ENCODE data around the gene CNTNAP2. TPM values are rescaled to one million over a fixed set of nuclear protein-coding genes. Genes with fewer than 3 reads are reported as not detected.
A peak's percentile ranks its signal among the peaks of the same experiment; 100 is the strongest.

CNTNAP2 gene
- total RNA-seq, 4 donors from 2014 or later: not detected

DNA sequence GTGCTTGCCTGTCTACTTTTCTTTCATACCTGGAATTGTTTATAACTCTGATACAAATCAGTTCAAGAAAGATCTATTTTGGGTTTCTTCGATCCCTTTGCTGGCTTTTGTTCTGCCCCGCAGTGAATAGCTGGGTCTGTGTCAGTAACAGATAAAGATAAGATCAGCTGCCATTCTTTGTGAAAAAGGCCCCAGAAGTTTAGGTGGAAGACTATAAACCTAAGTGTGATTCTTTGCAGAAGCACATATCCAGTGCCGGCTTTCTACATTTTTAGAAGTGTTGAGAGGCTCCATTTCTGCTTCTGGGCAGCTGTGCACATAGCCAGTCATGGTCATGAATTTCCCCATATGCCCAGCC, 1787.6 kb downstream of the CNTNAP2 start:
- DNase-seq (no peak), ATAC-seq (no peak)
- Histone ChIP-seq H3K4me1 (no peaks in the 10 kb centered on the region), H3K9me3 (no peaks in the 10 kb centered on the region), H3K4me3 (no peak overlapping the region), H3K27ac (no peak overlapping the region), H3K27me3 (no peaks in the 10 kb centered on the region), H3K36me3 (no peaks in the 10 kb centered on the region)
- TF ChIP-seq, protein P1, sequence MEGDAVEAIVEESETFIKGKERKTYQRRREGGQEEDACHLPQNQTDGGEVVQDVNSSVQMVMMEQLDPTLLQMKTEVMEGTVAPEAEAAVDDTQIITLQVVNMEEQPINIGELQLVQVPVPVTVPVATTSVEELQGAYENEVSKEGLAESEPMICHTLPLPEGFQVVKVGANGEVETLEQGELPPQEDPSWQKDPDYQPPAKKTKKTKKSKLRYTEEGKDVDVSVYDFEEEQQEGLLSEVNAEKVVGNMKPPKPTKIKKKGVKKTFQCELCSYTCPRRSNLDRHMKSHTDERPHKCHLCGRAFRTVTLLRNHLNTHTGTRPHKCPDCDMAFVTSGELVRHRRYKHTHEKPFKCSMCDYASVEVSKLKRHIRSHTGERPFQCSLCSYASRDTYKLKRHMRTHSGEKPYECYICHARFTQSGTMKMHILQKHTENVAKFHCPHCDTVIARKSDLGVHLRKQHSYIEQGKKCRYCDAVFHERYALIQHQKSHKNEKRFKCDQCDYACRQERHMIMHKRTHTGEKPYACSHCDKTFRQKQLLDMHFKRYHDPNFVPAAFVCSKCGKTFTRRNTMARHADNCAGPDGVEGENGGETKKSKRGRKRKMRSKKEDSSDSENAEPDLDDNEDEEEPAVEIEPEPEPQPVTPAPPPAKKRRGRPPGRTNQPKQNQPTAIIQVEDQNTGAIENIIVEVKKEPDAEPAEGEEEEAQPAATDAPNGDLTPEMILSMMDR (IDR thresholded peaks at IDR 0.05 in 4 of 5, conservative IDR thresholded peaks at IDR 0.05 in 1 of 5): no peak
- TF ChIP-seq POLR2A (IDR thresholded peaks at IDR 0.05): no peak
- intact Hi-C loops (cut with DNase I; ENCODE audit: low total_unique reads): no loop called here
- in situ Hi-C loops (cut with MboI; ENCODE audit: low sequenced_read_pairs in 4 of 4): no loop called here

DNA sequence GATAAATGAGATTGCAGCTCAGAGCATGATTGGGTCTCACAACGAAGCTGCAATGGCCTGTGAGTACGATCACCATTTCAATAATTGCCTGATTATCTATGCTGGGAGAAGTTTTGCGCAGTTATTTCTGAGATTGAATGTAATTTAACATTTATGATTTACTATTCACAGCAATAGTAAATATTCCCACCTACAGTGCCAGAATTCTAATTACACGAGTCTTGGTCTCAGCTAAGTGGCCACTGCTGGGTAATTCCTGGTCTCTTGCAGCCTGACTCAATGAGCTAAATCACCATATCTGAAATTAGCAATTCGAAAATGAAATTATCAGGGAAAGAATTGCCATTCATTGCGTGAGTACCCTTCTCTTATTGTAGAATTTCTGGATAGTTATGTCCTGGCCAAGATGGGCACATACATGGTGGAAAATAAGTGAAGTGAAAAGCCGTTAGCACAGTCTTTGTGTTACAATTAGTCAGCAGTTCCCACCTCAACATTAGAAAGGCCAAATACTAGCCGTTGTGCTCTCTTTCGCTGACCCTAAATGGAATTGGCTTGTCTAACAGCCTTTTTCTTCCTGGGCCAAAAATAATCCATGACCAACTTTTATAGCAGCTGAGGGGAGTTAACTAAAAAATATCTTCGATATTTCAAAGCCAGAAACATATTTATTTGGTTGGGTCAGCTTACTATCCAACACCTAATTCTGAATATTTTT, 1793.0 kb downstream of the CNTNAP2 start:
- in situ Hi-C loops (cut with MboI; ENCODE audit: low sequenced_read_pairs in 4 of 4) (no loop called here), intact Hi-C loops (cut with DNase I; ENCODE audit: low total_unique reads) (no loop called here)
- Histone ChIP-seq H3K36me3 (no peaks in the 10 kb centered on the region), H3K27me3 (no peaks in the 10 kb centered on the region), H3K4me3 (no peak overlapping the region), H3K4me1 (peaks cover 0 to 7% of the 10 kb centered on the region in 2 donors), H3K9me3 (no peaks in the 10 kb centered on the region), H3K27ac (no peak overlapping the region)
- DNase-seq: no peak
- TF ChIP-seq POLR2A (IDR thresholded peaks at IDR 0.05): no peak
- TF ChIP-seq, protein P1 (IDR thresholded peaks at IDR 0.05 in 4 of 5, conservative IDR thresholded peaks at IDR 0.05 in 1 of 5): no peak
- no peak for ATAC-seq

DNA sequence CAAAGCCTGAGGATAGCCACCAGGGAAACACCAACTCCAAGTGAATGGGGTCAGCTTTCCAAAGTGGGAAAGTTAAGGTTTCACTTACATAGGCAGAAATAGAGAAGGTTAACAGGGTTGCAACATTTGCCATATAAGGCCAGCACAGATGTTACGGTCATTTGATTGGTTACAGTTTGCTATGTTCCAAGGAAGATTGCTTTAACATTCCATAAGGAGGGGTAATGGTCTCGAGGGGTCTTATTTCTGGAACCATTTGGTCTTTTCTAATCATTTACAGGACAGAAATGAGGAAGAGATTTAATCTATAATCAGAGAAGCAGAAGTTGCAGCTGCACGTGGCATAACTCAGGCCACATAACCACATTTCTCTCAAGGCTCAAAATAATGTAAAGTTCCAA, 1794.6 kb downstream of the CNTNAP2 start:
- ATAC-seq (peak in 1 of 2 donors; percentile 55), DNase-seq (no peak)
- peaks cover 0 to 7% of the 10 kb centered on the region in 2 donors for H3K4me1 ChIP-seq
- in situ Hi-C loops (cut with MboI; ENCODE audit: low sequenced_read_pairs in 4 of 4) (no loop called here), intact Hi-C loops (cut with DNase I; ENCODE audit: low total_unique reads) (no loop called here)
- H3K36me3 ChIP-seq: no peaks in the 10 kb centered on the region
- TF ChIP-seq, protein P1 (IDR thresholded peaks at IDR 0.05 in 4 of 5, conservative IDR thresholded peaks at IDR 0.05 in 1 of 5): no peak
- TF ChIP-seq POLR2A (IDR thresholded peaks at IDR 0.05): no peak
- no peaks in the 10 kb centered on the region for H3K9me3 ChIP-seq
- H3K27ac ChIP-seq: peak overlapping the region in 1 of 4 donors; percentile 20
- H3K4me3 ChIP-seq: no peak overlapping the region
- H3K27me3 ChIP-seq: no peaks in the 10 kb centered on the region

DNA sequence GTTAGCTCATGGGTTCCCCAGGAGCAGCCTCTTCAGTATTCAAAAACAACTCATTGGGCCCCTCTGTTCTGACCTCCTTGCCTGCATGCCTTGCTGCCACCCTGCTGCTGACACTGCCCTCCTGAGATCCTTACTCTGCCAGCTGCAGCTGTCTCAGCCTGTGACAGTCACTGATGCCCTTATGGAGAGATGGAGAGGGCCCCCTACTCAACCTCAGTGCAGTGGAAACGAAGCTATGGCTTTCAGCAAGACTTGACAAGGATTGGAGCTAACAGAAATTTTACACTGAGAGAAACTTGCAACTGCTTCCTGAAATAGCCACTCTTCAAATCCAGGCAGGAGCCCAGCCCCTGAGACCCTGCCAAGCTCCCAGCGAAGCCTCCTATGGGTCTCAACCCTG, 1795.7 kb downstream of the CNTNAP2 start:
- Histone ChIP-seq H3K27ac (no peak overlapping the region), H3K4me3 (no peak overlapping the region), H3K27me3 (no peaks in the 10 kb centered on the region), H3K4me1 (peaks cover 0 to 7% of the 10 kb centered on the region in 2 donors), H3K36me3 (no peaks in the 10 kb centered on the region), H3K9me3 (no peaks in the 10 kb centered on the region)
- in situ Hi-C loops (cut with MboI; ENCODE audit: low sequenced_read_pairs in 4 of 4): no loop called here
- intact Hi-C loops (cut with DNase I; ENCODE audit: low total_unique reads): no loop called here
- ATAC-seq (no peak), DNase-seq (no peak)
- no peak for TF ChIP-seq POLR2A (IDR thresholded peaks at IDR 0.05)

DNA sequence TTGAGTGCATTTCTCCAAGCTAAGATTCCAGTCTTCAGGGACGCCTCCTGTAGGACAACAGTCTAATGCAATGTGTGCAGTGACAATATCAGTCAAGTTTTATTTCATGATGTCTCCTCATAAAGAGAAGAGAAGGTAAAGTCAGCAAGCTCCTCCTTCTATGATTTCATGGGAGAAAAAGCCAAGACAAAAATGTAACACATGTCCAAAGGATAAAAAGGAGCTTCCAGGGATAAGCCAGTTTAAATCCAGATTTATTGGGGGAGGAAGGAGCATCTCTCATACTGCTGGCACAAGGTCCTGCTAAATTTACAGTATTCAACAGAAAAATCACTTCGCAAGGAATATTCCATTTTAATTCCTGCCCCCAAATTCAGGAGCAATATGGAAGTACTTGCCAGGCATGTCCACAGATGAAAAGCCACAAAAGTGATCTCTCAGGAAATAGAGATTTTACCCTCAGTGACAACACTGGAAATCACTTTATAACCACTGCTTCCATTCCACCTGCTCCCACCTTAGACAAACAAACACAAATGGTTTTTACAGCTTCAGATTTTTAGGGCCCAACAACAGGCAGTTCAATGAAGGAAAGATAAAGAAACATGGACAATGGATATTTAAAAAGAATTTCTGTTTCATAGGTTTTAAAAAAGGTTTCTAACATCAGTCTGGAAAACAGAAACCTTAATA, 1796.5 kb downstream of the CNTNAP2 start:
- H3K9me3 ChIP-seq: no peaks in the 10 kb centered on the region
- TF ChIP-seq, protein P1 (IDR thresholded peaks at IDR 0.05 in 4 of 5, conservative IDR thresholded peaks at IDR 0.05 in 1 of 5): no peak
- TF ChIP-seq POLR2A (IDR thresholded peaks at IDR 0.05): no peak
- no peak overlapping the region for H3K27ac ChIP-seq
- no peaks in the 10 kb centered on the region for H3K36me3 ChIP-seq
- intact Hi-C loops (cut with DNase I; ENCODE audit: low total_unique reads): no loop called here
- ATAC-seq (no peak), DNase-seq (no peak)
- H3K27me3 ChIP-seq: no peaks in the 10 kb centered on the region
- in situ Hi-C loops (cut with MboI; ENCODE audit: low sequenced_read_pairs in 4 of 4): no loop called here
- H3K4me1 ChIP-seq: peaks cover 0 to 7% of the 10 kb centered on the region in 2 donors
- H3K4me3 ChIP-seq: no peak overlapping the region

Data from gastrocnemius medialis (tissue), 4 donors.